ENCODE results near the gene DIDO1.

DNA sequence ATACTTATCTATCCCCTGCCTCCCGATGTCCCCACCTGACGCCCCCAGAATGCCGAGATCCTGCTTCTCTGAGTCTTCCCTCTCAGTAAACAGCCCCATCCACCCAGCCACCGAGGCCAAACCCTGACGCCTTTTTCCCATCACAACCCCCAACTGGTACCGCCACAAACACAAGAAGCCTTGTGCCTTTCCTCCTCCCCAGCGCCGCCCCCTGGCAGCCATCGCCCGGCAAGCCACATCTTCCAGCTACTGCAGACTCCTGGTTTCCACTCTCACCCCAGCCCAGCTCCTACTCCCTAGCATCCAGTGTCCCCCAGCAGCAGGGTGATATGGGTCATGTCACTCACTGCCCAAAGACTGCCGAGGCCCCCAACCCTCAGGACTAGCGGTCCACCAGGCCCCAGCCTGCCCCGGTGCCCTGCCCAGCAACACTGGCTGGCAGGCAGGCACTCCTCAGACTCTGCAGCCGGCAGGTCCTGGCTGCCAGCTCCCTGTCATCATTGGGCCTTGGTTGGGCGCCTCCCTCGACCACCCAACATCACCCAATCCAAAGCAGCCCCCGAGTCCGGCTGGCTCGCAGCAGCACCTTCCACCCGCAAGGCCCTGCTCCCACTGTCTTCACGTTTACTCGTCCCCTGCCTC lies 75.9 kb downstream of the DIDO1 start:
- TF ChIP-seq, protein P1, sequence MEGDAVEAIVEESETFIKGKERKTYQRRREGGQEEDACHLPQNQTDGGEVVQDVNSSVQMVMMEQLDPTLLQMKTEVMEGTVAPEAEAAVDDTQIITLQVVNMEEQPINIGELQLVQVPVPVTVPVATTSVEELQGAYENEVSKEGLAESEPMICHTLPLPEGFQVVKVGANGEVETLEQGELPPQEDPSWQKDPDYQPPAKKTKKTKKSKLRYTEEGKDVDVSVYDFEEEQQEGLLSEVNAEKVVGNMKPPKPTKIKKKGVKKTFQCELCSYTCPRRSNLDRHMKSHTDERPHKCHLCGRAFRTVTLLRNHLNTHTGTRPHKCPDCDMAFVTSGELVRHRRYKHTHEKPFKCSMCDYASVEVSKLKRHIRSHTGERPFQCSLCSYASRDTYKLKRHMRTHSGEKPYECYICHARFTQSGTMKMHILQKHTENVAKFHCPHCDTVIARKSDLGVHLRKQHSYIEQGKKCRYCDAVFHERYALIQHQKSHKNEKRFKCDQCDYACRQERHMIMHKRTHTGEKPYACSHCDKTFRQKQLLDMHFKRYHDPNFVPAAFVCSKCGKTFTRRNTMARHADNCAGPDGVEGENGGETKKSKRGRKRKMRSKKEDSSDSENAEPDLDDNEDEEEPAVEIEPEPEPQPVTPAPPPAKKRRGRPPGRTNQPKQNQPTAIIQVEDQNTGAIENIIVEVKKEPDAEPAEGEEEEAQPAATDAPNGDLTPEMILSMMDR (IDR thresholded peaks at IDR 0.05), result no peak
- TF ChIP-seq POLR2A (IDR thresholded peaks at IDR 0.05), result no peak

Data from lower leg skin (tissue), 3 donors.